Smooth muscle cell (in vitro differentiated cells): ENCODE measurements around the gene ANKRD66. TPM values are rescaled to one million over a fixed set of nuclear protein-coding genes. Genes with fewer than 3 reads are reported as not detected.
"Not testable (repeated sequence)": the region's sequence is repeated elsewhere in the genome, so short reads cannot be mapped to it uniquely, and the experiment has no call there.

Experiments used
- DNase-seq: peaks from one replicate; lab custom pipeline; 2025; ENCODE audit not compliant: unreplicated experiment; lab: John Stamatoyannopoulos, UW
- H2AFZ ChIP-seq: fragments of 200-600 bp; sonication (generic); 2 replicates; pipeline ENCODE4 v1.6.0; 2016; ENCODE audit warnings: antibody characterized with exemption, low read depth, mild to moderate bottlenecking
- H3F3A ChIP-seq: fragments of 200-600 bp; sonication (generic); 2 replicates; pipeline ENCODE4 v1.6.0; 2017; ENCODE audit warnings: antibody characterized with exemption, low read depth
- H3K27ac ChIP-seq: fragments of 200-600 bp; sonication (generic); 2 replicates; pipeline ENCODE4 v1.5.1; 2016; ENCODE audit warnings: low read depth, mild to moderate bottlenecking
- H3K27me3 ChIP-seq: fragments of 200-600 bp; sonication (generic); 2 replicates; pipeline ENCODE4 v1.6.1; 2016; ENCODE audit warnings: low read depth, mild to moderate bottlenecking
- H3K36me3 ChIP-seq: fragments of 200-600 bp; sonication (generic); 2 replicates; pipeline ENCODE4 v1.5.1; 2016; ENCODE audit warnings: low read depth
- H3K4me1 ChIP-seq: fragments of 200-600 bp; sonication (generic); 2 replicates; pipeline ENCODE4 v1.5.1; 2016; ENCODE audit warnings: low read depth
- H3K4me2 ChIP-seq: fragments of 200-600 bp; sonication (generic); 2 replicates; pipeline ENCODE4 v1.6.0; 2016; ENCODE audit warnings: mild to moderate bottlenecking
- H3K4me3 ChIP-seq: fragments of 200-600 bp; sonication (generic); 2 replicates; pipeline ENCODE4 v1.5.1; 2016; ENCODE audit warnings: mild to moderate bottlenecking
- H3K79me2 ChIP-seq: fragments of 200-600 bp; sonication (generic); 2 replicates; pipeline ENCODE4 v1.6.0; 2016; ENCODE audit warnings: low read depth, mild to moderate bottlenecking
- H3K9ac ChIP-seq: fragments of 200-600 bp; sonication (generic); 2 replicates; pipeline ENCODE4 v1.6.0; 2016; ENCODE audit warnings: low read depth
- H3K9me3 ChIP-seq: fragments of 200-600 bp; sonication (generic); replicated peaks from 2 replicates; pipeline ENCODE4 v1.5.1; 2016; ENCODE audit warnings: low read depth
- H4K20me1 ChIP-seq: fragments of 200-600 bp; sonication (generic); 2 replicates; pipeline ENCODE4 v1.6.0; 2016; ENCODE audit warnings: low read depth
- CTCF ChIP-seq: fragments of 200-600 bp; sonication (generic); IDR thresholded peaks from 2 replicates; pipeline ENCODE4 v1.5.1; 2017; ENCODE audit warnings: borderline replicate concordance, mild to moderate bottlenecking, antibody characterized with exemption; ENCODE audit not compliant: insufficient read depth, poor library complexity, severe bottlenecking
- WGBS: methylation state at CpG from one replicate; pipeline ENCODE4 v1.1.7; 2016; ENCODE audit warnings: low lambda C conversion rate; 5-methylcytosine and 5-hydroxymethylcytosine counted together
- polyA plus RNA-seq: library from polyadenylated mRNA; unstranded; fragments of >200 nt; fragmentation: Nextera tagmentation; extraction: Ambion mirVana; gene quantifications from 2 replicates; pipeline ENCODE4 v1.2.1, GENCODE V29; 2016
- total RNA-seq: library from RNA; depleted of rRNA; stranded (reverse); fragments of >200 nt; gene quantifications from 2 replicates; pipeline ENCODE4 v1.2.3, GENCODE V29; 2014

Gene ANKRD66
- total and polyA plus RNA-seq, 2 experiments from 2014 or later, result not detected

- H3K9me3 ChIP-seq, result no peaks in the 10 kb centered on the region
- H3K27me3 ChIP-seq, result peaks cover 31% of the 10 kb centered on the region
- no peaks in the 10 kb centered on the region for H4K20me1 ChIP-seq
- H2AFZ ChIP-seq, result no peak overlapping the region
- H3K36me3 ChIP-seq, result no peaks in the 10 kb centered on the region
- H3K4me3 ChIP-seq, result no peak overlapping the region
- H3K9ac ChIP-seq, result no peak overlapping the region
- 93% methylated on average over 4 of the region's 4 CpGs for WGBS
- H3F3A ChIP-seq, result no peaks in the 10 kb centered on the region
- no peaks in the 10 kb centered on the region for H3K79me2 ChIP-seq
- no peaks in the 10 kb centered on the region for H3K4me1 ChIP-seq
- no peak overlapping the region for H3K27ac ChIP-seq
- no peak for DNase-seq
- TF ChIP-seq CTCF, result no peak
- no peak overlapping the region for H3K4me2 ChIP-seq
Measured at GRCh38 chr6:46741910-46742309, 4.8 kb upstream of the ANKRD66 start.

- no peak for TF ChIP-seq CTCF
- Histone ChIP-seq H3K9ac (no peak overlapping the region), H3K4me2 (no peak overlapping the region), H4K20me1 (no peaks in the 10 kb centered on the region), H2AFZ (no peak overlapping the region), H3F3A (no peaks in the 10 kb centered on the region), H3K9me3 (no peaks in the 10 kb centered on the region), H3K79me2 (no peaks in the 10 kb centered on the region), H3K36me3 (no peaks in the 10 kb centered on the region), H3K27ac (no peak overlapping the region), H3K4me3 (no peak overlapping the region), H3K27me3 (peaks cover 14% of the 10 kb centered on the region), H3K4me1 (no peaks in the 10 kb centered on the region)
- WGBS, result 85% methylated on average over 1 of the region's 1 CpG
- DNase-seq, result no peak
Measured at GRCh38 chr6:46743425-46744158, 3.1 kb upstream of the ANKRD66 start.

- H4K20me1 ChIP-seq, H3K27ac ChIP-seq, H3K4me1 ChIP-seq, H2AFZ ChIP-seq, H3F3A ChIP-seq, H3K9ac ChIP-seq, H3K36me3 ChIP-seq, H3K4me2 ChIP-seq, H3K79me2 ChIP-seq, H3K9me3 ChIP-seq, H3K27me3 ChIP-seq, H3K4me3 ChIP-seq, DNase-seq: not testable (repeated sequence)
- WGBS, result 86% methylated on average over 3 of the region's 3 CpGs
Measured at GRCh38 chr6:46744159-46744725, 2.5 kb upstream of the ANKRD66 start.

GRCh38 chr6:46745973-46746372 lies 760 bp upstream of the ANKRD66 start:
- H4K20me1 ChIP-seq, result no peaks in the 10 kb centered on the region
- H2AFZ ChIP-seq, result no peak overlapping the region
- H3K9me3 ChIP-seq, result no peaks in the 10 kb centered on the region
- no peak for DNase-seq
- 82% methylated on average over 2 of the region's 2 CpGs for WGBS
- no peak overlapping the region for H3K4me3 ChIP-seq
- no peaks in the 10 kb centered on the region for H3K4me1 ChIP-seq
- H3K27ac ChIP-seq, result no peak overlapping the region
- H3K4me2 ChIP-seq, result no peak overlapping the region
- H3K9ac ChIP-seq, result no peak overlapping the region
- H3F3A ChIP-seq, result no peaks in the 10 kb centered on the region
- H3K27me3 ChIP-seq, result peaks cover 9% of the 10 kb centered on the region
- no peak for TF ChIP-seq CTCF
- no peaks in the 10 kb centered on the region for H3K79me2 ChIP-seq
- H3K36me3 ChIP-seq, result no peaks in the 10 kb centered on the region
